ENCODE data around the gene PIP5KL1. TPM values are rescaled to one million over a fixed set of nuclear protein-coding genes. Genes with fewer than 3 reads are reported as not detected.

Gene PIP5KL1
- total RNA-seq, 2 donors from 2014 or later, result 3.1 to 16.5 TPM

- Histone ChIP-seq H3K27ac (peak overlapping the region; percentile 90 to 92), H3K27me3 (replicated peaks; ENCODE audit: insufficient read depth) (no peaks in the 10 kb centered on the region), H3K4me3 (no peak overlapping the region), H3K36me3 (no peaks in the 10 kb centered on the region), H3K4me1 (replicated peaks) (peaks cover 91% of the 10 kb centered on the region), H3K9me3 (no peaks in the 10 kb centered on the region)
- WGBS, result 47% methylated on average over 16 of the region's 16 CpGs
- intact Hi-C loops (cut with DNase I), result no loop called here
- no peak for DNase-seq (ENCODE audit: low spot score)
- TF ChIP-seq POLR2A (IDR thresholded peaks at IDR 0.05), result no peak
- TF ChIP-seq, protein P1, sequence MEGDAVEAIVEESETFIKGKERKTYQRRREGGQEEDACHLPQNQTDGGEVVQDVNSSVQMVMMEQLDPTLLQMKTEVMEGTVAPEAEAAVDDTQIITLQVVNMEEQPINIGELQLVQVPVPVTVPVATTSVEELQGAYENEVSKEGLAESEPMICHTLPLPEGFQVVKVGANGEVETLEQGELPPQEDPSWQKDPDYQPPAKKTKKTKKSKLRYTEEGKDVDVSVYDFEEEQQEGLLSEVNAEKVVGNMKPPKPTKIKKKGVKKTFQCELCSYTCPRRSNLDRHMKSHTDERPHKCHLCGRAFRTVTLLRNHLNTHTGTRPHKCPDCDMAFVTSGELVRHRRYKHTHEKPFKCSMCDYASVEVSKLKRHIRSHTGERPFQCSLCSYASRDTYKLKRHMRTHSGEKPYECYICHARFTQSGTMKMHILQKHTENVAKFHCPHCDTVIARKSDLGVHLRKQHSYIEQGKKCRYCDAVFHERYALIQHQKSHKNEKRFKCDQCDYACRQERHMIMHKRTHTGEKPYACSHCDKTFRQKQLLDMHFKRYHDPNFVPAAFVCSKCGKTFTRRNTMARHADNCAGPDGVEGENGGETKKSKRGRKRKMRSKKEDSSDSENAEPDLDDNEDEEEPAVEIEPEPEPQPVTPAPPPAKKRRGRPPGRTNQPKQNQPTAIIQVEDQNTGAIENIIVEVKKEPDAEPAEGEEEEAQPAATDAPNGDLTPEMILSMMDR (IDR thresholded peaks at IDR 0.05), result no peak
- no peak for TF ChIP-seq POLR2AphosphoS5 (IDR thresholded peaks at IDR 0.05)
These were observed 40.1 kb upstream of the PIP5KL1 start for GRCh38 chr9:127970401-127971313.

DNA sequence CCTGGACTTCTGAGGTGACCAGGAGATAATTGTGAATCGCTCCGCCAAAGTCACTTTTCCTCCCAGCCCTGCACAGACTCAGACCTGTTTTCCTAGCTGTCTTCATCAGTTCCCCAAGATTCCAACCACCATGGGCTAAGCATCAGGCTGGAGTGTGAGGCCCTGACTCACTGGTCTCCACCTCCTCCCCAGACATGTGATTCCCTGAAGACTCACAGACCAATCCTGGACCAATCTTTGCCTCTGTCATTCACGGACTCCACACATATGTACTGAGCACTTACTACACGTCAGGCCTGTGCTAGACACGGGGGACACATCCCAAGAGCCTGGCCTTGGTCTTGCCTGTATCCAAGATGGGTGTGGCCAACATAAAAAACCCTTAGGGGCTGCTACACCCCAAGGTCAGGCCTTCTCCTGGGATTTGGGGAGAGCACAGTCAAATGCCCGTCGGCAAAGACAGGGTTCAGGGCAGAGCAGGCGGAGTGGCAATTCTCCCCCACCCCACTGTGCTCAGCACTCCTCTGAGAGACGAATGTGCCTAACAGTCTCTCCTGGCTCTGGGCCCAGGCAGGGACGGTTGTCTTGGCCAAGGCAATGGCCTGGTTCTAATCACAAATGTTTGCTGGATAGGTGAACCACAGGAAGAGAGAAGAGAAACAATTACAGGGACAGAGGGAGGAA lies 38.3 kb upstream of the PIP5KL1 start:
- no peaks in the 10 kb centered on the region for H3K36me3 ChIP-seq
- H3K27me3 ChIP-seq (replicated peaks; ENCODE audit: insufficient read depth), result no peaks in the 10 kb centered on the region
- H3K9me3 ChIP-seq, result no peaks in the 10 kb centered on the region
- peak overlapping the region; percentile 90 to 92 for H3K27ac ChIP-seq
- no peak overlapping the region for H3K4me3 ChIP-seq
- TF ChIP-seq POLR2AphosphoS5 (IDR thresholded peaks at IDR 0.05) (no peak), POLR2A (IDR thresholded peaks at IDR 0.05) (no peak)
- TF ChIP-seq, protein P1 (IDR thresholded peaks at IDR 0.05), result peak in 1 of 4 experiments; percentile 7
- WGBS, result 30% methylated on average over 10 of the region's 10 CpGs
- intact Hi-C loops (cut with DNase I), result loop anchor here (10.0 kb wide), 1 partner anchor 126 kb away; no protein-coding TSS in a partner anchor
- peaks cover 83% of the 10 kb centered on the region for H3K4me1 ChIP-seq (replicated peaks)
- DNase-seq (ENCODE audit: low spot score), result peak; percentile 83

DNA sequence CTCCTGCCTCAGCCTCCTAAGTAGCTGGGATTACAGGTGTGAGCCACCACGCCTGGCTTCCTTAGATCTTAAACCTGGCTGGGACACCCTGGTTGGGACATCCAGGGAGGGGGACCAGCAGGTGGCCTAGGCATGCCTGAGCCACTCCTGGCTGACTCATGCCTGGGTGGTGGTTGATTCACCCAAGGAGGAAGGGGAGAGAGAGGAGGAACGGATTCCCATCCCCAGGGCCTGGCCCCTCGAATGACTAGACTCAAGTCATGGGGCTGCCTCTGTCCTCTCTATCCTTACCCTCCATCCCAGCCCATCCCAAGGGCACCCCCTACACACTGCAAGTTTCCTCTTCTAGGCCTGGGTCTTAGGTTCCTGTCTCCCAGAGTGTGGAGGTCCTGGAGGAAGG lies 37.5 kb upstream of the PIP5KL1 start:
- TF ChIP-seq POLR2A (IDR thresholded peaks at IDR 0.05), result peak; percentile 14
- TF ChIP-seq, protein P1 (IDR thresholded peaks at IDR 0.05), result no peak
- TF ChIP-seq POLR2AphosphoS5 (IDR thresholded peaks at IDR 0.05), result peak; percentile 48
- Histone ChIP-seq H3K4me1 (replicated peaks) (peaks cover 84% of the 10 kb centered on the region), H3K36me3 (no peaks in the 10 kb centered on the region), H3K4me3 (no peak overlapping the region), H3K27ac (peak overlapping the region; percentile 90 to 92), H3K9me3 (no peaks in the 10 kb centered on the region), H3K27me3 (replicated peaks; ENCODE audit: insufficient read depth) (no peaks in the 10 kb centered on the region)
- intact Hi-C loops (cut with DNase I), result loop anchor here (10.0 kb wide), 1 partner anchor 127 kb away; no protein-coding TSS in a partner anchor
- WGBS, result 30% methylated on average over 3 of the region's 3 CpGs
- no peak for DNase-seq (ENCODE audit: low spot score)

DNA sequence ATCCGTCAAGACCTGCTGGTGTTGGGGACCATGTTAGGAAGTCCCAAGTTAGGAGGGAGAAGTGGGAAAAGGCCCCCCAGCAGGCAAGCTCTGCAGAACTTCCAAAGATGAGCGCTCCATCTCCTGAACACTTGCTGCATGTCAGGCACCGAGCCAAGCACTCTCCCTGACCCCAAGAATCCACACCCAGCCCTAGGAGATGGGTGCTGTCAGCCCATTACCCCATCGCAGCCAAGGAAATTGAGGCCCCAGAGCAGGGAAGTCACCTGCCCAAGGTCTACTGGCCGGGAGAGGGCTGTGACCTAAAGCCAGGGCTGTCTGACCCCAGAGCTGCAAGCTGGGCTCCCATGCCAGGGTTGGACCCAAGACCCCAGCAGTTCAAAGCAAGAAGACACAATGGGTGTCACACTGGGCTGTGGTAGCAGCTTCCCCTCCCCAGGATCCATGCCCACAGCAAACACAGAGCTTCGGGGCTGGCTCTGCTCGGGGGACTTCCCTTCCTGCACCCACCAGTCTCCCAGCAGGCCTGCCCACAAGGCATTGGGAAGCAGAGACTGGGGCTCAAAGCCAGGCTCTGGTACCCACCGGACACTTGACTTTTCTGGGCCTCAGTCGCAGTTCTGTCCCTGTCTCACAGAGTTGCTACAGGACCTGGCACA lies 36.7 kb upstream of the PIP5KL1 start:
- H3K4me3 ChIP-seq, result no peak overlapping the region
- no peak for DNase-seq (ENCODE audit: low spot score)
- TF ChIP-seq POLR2A (IDR thresholded peaks at IDR 0.05) (no peak), POLR2AphosphoS5 (IDR thresholded peaks at IDR 0.05) (no peak)
- TF ChIP-seq, protein P1 (IDR thresholded peaks at IDR 0.05), result no peak
- peak overlapping the region; percentile 90 to 92 for H3K27ac ChIP-seq
- 55% methylated on average over 8 of the region's 9 CpGs for WGBS
- H3K4me1 ChIP-seq (replicated peaks), result peaks cover 77% of the 10 kb centered on the region
- H3K36me3 ChIP-seq, result no peaks in the 10 kb centered on the region
- intact Hi-C loops (cut with DNase I), result loop anchor here (10.0 kb wide), 1 partner anchor 128 kb away; no protein-coding TSS in a partner anchor
- no peaks in the 10 kb centered on the region for H3K9me3 ChIP-seq
- H3K27me3 ChIP-seq (replicated peaks; ENCODE audit: insufficient read depth), result no peaks in the 10 kb centered on the region

Measured in prostate gland (tissue), 2 donors.